Thymus (tissue), 11 donors: ENCODE data around the gene PRKCB. TPM values are rescaled to one million over a fixed set of nuclear protein-coding genes. Genes with fewer than 3 reads are reported as not detected.

Experiments
- DNase-seq, 9 donors: peaks; one replicate each; pipeline ENCODE4 v3.0.0-alpha.2; 2013; ENCODE audit warnings: low spot score in 9 of 9, low read depth in 6 of 9, missing footprints in 1 of 9
- H3K27ac ChIP-seq, 2 donors: one replicate each; pipeline ENCODE4 v1.5.1; 2013; ENCODE audit warnings: control low read depth in 1 of 2, low read depth in 1 of 2, low read length in 1 of 2, mild to moderate bottlenecking in 1 of 2, moderate library complexity in 1 of 2
- H3K27me3 ChIP-seq, 2 donors: one replicate each; pipeline ENCODE4 v1.5.1; 2013; ENCODE audit warnings: low read length in 1 of 2; ENCODE audit not compliant: control insufficient read depth in 2 of 2, insufficient read depth in 1 of 2
- H3K36me3 ChIP-seq, 2 donors: one replicate each; pipeline ENCODE4 v1.5.1; 2013; ENCODE audit warnings: low read length in 1 of 2, mild to moderate bottlenecking in 1 of 2, moderate library complexity in 1 of 2; ENCODE audit not compliant: control insufficient read depth in 2 of 2, insufficient read depth in 2 of 2
- H3K4me1 ChIP-seq, 2 donors: one replicate each; pipeline ENCODE4 v1.5.1; 2013; ENCODE audit warnings: low read length in 2 of 2; ENCODE audit not compliant: control insufficient read depth in 2 of 2, insufficient read depth in 2 of 2
- H3K4me3 ChIP-seq, 2 donors: one replicate each; pipeline ENCODE4 v1.5.1; 2013; ENCODE audit warnings: low read length in 2 of 2, control low read depth in 1 of 2, mild to moderate bottlenecking in 1 of 2
- H3K9me3 ChIP-seq, 2 donors: one replicate each; pipeline ENCODE4 v1.5.1; 2013; ENCODE audit warnings: low read length in 1 of 2, mild to moderate bottlenecking in 1 of 2; ENCODE audit not compliant: control insufficient read depth in 2 of 2, insufficient read depth in 1 of 2
- WGBS: extraction: QIAGEN DNeasy Blood & Tissue Kit; methylation state at CpG from one replicate; pipeline ENCODE4 v1.1.7; 2013; 5-methylcytosine and 5-hydroxymethylcytosine counted together
- polyA plus RNA-seq: library from polyadenylated mRNA; stranded (reverse); fragments of 200-250 nt; gene quantifications from one replicate; pipeline ENCODE4 v1.2.3, GENCODE V29; 2013
- total RNA-seq: library from RNA; stranded (reverse); fragments of 120-200 nt; gene quantifications from one replicate; pipeline ENCODE4 v1.2.4, GENCODE V29; 2013
- donor health status: healthy.

The PRKCB gene
- total and polyA plus RNA-seq, 2 donors, result 21.9 to 57.4 TPM

DNA sequence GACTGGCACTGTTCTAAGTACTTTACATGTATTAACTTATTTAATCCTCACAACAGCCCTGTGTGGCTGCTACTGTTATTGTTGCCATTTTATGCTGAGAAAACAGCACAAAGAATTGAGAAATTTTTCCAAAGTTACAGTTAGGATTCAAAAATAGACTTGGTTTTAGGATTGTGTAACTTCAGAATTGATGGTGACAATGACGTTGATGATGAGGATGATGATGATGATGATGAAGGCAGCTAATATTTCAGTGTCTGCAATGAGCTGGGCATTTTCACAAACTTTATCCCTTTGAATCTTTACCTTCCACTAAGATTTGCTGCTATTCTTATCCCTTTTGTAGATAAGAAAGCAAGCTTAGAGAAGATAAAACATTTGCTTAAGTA, 22.1 kb downstream of the PRKCB start:
- Histone ChIP-seq H3K9me3 (no peaks in the 10 kb centered on the region), H3K4me3 (no peak overlapping the region), H3K36me3 (peaks cover 0 to 5% of the 10 kb centered on the region in 2 donors), H3K27ac (no peak overlapping the region), H3K4me1 (peaks cover 20 to 39% of the 10 kb centered on the region in 2 donors), H3K27me3 (no peaks in the 10 kb centered on the region)
- no peak for DNase-seq
- 90% methylated on average over 1 of the region's 1 CpG for WGBS

DNA sequence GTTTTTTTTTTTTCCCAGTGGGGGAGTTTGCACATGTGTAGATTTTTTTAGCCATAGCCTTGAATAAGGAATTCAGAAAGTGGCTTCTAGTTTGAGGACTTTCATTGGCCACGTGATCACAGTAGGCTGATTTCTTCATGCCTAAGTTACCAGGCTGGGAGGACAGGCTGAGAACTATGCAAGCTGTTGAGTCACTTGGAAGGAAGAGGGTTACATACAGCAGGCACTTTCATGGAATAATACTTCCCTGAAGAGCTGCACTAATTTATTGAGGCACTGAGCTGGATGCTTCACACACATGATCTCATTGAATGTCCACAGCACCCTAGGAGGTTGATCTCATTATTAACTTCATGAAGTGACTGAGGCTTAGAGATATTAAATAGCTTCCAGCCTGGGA, 22.8 kb downstream of the PRKCB start:
- no peaks in the 10 kb centered on the region for H3K9me3 ChIP-seq
- H3K36me3 ChIP-seq, result no peaks in the 10 kb centered on the region
- H3K27me3 ChIP-seq, result no peaks in the 10 kb centered on the region
- no peak overlapping the region for H3K27ac ChIP-seq
- whole genome bisulfite sequencing, result 63% methylated on average over 1 of the region's 1 CpG
- peaks cover 24 to 42% of the 10 kb centered on the region in 2 donors for H3K4me1 ChIP-seq
- H3K4me3 ChIP-seq, result no peak overlapping the region
- no peak for DNase-seq

DNA sequence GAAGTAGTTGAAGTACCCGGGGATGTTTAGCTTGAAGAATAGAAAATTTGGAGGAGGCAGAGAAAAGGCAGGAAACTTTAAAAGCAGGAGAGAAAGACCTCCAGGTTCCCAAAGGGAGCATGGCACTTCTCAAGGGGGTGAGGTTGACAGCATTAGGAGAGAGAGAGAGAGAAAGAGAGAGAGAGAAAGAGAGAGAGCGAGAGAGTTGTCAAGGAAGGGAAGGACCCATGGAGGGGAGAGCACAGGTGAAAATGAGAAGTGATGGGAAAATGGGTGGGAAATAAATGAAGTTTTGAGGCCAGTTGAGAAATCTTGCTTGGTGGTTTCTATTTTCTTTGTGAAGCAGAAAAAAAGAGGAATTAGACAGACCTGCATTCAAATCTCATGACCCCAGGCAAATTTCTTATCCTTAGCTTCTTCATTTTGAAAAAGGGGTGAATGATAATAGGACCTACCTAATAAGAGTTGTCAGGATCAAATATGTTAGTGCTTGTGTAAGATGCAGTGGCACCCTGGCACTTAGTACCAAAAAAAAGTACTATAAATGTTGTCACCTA, 24.0 kb downstream of the PRKCB start:
- Histone ChIP-seq H3K36me3 (no peaks in the 10 kb centered on the region), H3K27ac (peak overlapping the region in 1 of 2 donors; percentile 38), H3K27me3 (no peaks in the 10 kb centered on the region), H3K4me3 (no peak overlapping the region), H3K9me3 (no peaks in the 10 kb centered on the region), H3K4me1 (peaks cover 32 to 51% of the 10 kb centered on the region in 2 donors)
- DNase-seq, result no peak
- WGBS, result 51% methylated on average over 2 of the region's 2 CpGs

DNA sequence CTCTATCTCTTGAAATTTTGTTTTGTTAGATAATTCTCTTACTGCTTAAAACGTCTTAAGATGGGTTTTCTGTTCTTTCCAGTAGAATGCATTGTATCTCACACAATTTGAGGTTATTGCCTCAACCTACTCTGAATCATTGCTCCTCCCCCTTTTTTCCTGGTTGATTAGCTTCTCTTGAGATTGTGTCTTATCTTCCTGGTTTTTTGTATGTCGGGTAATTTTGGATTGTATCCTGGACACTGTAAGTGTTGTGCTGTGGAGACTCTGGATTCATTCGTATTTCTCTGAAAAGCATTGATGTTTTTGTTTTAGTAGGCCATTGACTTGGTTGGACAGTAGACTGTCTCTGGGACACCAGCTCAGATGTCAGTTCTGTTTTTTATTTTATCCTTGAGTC, 26.1 kb downstream of the PRKCB start:
- peaks cover 39 to 57% of the 10 kb centered on the region in 2 donors for H3K4me1 ChIP-seq
- H3K27ac ChIP-seq, result no peak overlapping the region
- 94% methylated on average over 3 of the region's 3 CpGs for WGBS

DNA sequence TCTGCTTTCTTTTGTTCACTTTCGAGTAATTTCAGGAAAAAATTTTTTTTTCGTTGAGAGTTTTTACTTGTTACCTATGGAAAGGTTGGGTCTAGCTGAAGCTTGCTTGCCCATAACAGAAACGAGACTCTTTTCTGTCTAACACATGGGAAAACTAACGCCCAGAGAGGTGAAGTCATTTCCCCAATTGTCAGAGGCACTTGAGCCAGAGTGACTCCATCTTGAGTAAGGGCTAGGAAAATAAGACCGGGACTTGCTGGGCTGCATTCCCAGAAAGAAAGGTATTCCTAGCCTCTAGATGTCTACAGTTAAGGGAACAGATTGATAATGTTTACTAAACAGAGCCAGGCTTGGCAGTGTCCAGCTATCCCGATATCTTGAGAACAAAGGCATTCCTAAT, 26.8 kb downstream of the PRKCB start:
- DNase-seq, result no peak
- Histone ChIP-seq H3K27me3 (no peaks in the 10 kb centered on the region), H3K4me1 (peaks cover 35 to 52% of the 10 kb centered on the region in 2 donors), H3K4me3 (no peak overlapping the region), H3K36me3 (no peaks in the 10 kb centered on the region), H3K27ac (no peak overlapping the region), H3K9me3 (no peaks in the 10 kb centered on the region)
- WGBS, result 96% methylated on average over 6 of the region's 6 CpGs

More for the DNA sequence above, 26.1 kb downstream of the PRKCB start:
- no peak for DNase-seq
- Histone ChIP-seq H3K27me3 (no peaks in the 10 kb centered on the region), H3K4me3 (no peak overlapping the region), H3K36me3 (no peaks in the 10 kb centered on the region), H3K9me3 (no peaks in the 10 kb centered on the region)

DNA sequence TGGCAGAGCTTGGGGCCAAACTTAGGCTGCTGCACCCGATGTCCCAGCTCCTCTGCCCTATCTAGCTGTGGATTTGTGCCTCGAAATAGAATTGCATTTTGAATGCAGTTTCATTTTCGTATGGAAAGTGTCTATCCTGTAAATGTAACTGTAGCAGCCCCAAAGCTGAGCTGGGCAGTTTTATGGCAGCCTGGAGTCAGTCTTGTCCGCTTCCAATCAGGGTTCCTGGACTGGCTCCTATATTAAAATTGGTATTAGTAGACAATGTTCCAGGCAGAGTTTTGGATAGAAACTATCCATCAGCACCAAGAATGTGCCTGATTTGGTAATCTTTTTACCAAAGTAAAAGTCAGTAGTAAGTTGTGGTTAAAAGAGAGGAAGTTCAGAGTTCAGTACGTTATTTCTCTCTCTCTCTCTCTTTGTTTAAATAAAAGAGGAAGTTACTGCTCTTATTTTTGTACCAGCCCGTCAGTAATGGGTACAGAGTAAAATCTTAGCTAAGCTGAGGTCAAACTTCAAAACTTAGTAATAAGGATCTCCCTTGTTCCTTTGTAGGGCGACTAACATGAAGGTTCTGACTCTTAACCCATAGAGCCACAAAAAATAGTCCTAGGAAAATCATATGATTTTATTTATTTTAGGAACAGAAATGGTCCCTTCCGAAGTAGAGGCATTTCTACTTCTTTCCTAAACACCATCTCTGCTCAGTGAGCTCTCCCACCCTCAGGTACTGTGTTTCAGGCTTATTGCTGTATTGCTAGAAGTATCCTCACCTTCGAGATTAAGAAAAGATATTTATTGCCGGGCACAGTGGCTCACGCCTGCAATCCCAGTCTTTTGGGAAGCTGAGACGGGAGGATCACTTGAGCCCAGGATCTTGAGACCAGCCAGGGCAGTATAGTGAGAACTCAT, 28.0 kb downstream of the PRKCB start:
- peaks cover 37 to 45% of the 10 kb centered on the region in 2 donors for H3K4me1 ChIP-seq
- H3K27ac ChIP-seq, result peak overlapping the region; percentile 84 to 86
- DNase-seq, result peak in 5 of 9 donors; percentile 24 to 76 (median 50)
- no peaks in the 10 kb centered on the region for H3K9me3 ChIP-seq
- H3K4me3 ChIP-seq, result peak overlapping the region; percentile 36 to 48
- no peaks in the 10 kb centered on the region for H3K36me3 ChIP-seq
- WGBS, result 27% methylated on average over 12 of the region's 12 CpGs
- H3K27me3 ChIP-seq, result no peaks in the 10 kb centered on the region

DNA sequence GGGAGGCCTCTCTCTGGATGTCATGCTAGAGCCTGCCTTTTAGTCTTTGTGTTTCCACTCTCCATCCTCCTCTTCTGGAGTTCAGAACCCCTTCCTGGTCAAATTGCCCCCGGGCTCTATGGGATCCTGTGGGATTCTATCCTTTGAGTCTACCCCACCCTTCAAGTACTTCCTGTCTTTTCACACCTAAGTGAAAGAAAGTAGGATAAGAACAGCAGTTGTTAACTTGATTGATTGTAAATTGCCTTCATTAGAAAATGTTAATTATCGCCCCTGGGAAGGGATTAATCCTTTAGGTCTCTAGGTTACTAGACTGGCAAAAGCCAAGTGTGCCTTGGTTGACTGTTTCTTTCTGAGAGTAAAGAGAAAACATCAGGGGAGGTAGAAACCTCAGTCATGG, 30.1 kb downstream of the PRKCB start:
- no peaks in the 10 kb centered on the region for H3K36me3 ChIP-seq
- peak overlapping the region in 1 of 2 donors; percentile 18 for H3K27ac ChIP-seq
- 80% methylated on average over 2 of the region's 2 CpGs for WGBS
- no peaks in the 10 kb centered on the region for H3K9me3 ChIP-seq
- no peak overlapping the region for H3K4me3 ChIP-seq
- peaks cover 35 to 45% of the 10 kb centered on the region in 2 donors for H3K4me1 ChIP-seq
- no peak for DNase-seq
- H3K27me3 ChIP-seq, result no peaks in the 10 kb centered on the region

DNA sequence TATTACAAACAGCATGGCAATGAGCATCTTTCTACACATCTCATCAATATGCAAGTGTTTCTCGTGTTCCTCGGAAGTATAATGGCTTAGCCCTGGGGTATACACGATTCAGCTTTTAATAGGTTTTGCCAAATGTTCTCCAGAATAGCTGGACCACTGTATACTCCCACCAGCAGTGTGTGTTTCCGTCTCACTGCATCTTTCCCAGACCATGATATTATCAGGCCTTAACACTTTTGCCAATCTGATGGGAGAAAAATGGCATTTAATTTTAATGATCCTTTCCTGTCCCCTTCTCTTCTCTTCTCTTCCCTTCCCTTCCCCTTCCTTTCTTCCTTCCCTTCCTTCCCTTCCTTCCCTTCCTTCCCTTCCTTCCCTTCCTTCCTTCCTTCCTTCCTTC, 30.8 kb downstream of the PRKCB start:
- Histone ChIP-seq H3K4me1 (peaks cover 31 to 40% of the 10 kb centered on the region in 2 donors), H3K27me3 (no peaks in the 10 kb centered on the region), H3K27ac (no peak overlapping the region), H3K9me3 (no peaks in the 10 kb centered on the region), H3K4me3 (no peak overlapping the region), H3K36me3 (no peaks in the 10 kb centered on the region)
- WGBS, result 98% methylated on average over 4 of the region's 4 CpGs
- DNase-seq, result no peak

DNA sequence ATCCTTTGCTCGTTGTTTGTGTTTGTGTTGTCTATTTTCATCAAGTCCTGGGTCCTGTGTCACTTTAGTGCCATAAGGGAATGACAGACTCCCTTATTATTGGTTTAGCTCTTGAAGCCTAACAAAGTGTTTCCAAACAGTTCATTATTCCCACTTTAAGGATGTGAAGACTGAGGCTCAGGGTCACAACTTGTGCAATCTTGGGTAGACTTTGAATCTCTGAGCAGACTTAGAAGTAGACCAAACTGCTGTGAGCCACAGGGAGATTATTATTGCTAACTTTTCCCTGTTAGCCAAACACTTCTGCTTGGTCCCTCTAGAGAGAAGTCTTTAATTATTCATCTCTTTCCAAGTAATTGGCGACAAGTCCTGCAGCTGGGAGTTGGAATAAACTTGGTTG, 31.8 kb downstream of the PRKCB start:
- Histone ChIP-seq H3K27ac (no peak overlapping the region), H3K4me1 (peaks cover 31 to 39% of the 10 kb centered on the region in 2 donors), H3K27me3 (no peaks in the 10 kb centered on the region), H3K9me3 (no peaks in the 10 kb centered on the region), H3K4me3 (no peak overlapping the region), H3K36me3 (no peaks in the 10 kb centered on the region)
- 97% methylated on average over 2 of the region's 2 CpGs for WGBS
- no peak for DNase-seq
